ENCODE data around the gene COL9A3.

Gene COL9A3

DNA sequence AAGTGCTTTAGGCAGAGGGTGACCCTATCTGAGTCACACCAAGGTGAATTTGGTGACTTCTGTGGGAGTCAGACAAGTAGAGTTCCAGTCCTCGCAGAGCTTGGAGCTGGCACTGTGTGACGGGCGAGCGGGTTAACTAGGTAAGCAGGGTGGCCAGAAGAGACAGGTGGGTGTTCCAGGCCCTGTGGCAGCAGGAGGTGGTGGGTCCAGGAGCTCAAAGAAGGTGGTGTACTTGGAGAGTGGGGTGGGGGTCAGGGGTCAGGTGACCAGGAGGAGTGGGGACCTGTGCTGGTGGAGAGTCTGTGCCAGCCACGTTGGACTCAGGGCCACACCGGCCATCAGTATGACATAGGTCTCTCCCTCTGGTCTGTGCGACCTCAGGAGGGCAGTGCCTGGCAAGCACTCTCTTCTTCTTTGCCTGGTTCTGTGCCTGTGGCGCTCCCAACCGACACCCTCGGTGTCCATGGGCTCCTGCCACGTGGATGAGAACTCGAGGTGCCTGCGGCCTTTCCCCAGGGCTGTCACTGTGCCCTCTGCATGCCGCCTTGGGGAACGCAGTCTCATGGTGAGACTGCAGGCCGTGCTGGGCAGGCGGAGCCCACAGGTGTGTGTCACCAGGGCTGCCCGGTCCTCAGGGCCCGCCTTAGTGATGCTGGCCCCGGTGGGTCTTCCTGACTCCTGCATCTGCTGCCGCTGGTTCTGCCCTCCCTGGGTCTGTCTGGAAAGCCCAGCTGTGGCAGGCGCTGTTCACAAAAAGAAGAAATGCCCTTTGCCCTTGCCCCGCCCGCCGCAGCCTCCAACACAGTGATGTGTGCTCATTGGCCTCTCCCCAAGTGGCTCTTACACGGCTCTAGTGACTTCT, 18.9 kb upstream of the COL9A3 start:
- DNase-seq, result no peak

DNA sequence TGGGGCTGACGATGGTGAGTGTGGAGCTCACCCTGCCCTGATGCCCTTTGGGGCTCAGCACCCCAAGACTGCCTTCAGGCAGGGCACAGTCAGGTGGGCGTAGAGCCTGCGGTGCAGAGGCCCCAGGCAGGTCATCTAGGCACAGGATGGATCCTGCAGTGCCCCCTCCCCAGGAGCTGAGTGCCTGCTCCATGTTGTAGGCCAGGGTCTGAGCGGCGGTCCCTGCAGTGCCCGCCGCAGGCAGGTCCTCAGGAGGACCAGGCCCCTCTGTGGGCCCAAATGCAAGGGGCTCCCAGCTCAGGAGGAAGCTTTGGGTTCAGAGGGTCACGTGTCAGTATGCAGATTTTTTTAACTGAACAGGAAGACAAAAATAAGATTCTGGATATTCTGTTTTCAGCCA, 17.8 kb upstream of the COL9A3 start:
- DNase-seq, result no peak

DNA sequence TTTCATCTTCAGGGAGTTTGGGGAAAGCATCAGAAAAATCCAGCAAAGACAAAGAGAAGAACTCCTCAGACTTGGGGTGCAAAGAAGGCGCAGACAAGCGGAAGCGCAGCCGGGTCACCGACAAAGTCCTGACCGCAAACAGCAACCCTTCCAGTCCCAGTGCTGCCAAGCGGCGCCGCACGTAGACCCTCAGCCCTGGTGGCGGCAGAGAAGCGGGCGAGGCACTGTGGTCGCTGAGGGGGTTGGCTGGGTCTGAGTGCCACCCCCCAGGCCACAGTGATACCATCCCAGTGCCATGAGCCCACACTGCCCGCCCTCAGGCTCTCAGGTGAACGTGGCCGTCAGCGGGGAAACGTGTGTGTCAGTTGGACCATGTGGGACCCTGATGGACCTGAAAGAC, 17.4 kb upstream of the COL9A3 start:
- no peak for DNase-seq

DNA sequence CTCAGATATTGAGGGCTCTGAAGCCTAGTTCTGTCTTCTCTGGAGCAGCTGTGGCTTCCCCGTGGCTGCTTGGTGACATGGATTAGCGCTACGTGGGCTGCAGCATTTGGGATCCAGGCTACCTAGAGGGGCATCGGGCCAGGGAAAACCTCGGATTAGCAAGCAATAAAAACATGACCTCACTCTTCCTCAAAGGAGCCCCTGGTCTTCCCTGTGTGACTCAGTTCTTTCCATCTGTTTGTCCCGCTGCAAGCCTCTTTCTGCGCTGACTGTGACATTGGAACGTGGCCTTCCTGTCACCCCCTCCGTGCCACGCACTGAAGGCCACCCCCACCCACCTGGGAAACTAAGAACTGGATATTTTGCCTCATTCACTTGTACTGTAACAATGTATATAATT, 17.0 kb upstream of the COL9A3 start:
- DNase-seq, result no peak

DNA sequence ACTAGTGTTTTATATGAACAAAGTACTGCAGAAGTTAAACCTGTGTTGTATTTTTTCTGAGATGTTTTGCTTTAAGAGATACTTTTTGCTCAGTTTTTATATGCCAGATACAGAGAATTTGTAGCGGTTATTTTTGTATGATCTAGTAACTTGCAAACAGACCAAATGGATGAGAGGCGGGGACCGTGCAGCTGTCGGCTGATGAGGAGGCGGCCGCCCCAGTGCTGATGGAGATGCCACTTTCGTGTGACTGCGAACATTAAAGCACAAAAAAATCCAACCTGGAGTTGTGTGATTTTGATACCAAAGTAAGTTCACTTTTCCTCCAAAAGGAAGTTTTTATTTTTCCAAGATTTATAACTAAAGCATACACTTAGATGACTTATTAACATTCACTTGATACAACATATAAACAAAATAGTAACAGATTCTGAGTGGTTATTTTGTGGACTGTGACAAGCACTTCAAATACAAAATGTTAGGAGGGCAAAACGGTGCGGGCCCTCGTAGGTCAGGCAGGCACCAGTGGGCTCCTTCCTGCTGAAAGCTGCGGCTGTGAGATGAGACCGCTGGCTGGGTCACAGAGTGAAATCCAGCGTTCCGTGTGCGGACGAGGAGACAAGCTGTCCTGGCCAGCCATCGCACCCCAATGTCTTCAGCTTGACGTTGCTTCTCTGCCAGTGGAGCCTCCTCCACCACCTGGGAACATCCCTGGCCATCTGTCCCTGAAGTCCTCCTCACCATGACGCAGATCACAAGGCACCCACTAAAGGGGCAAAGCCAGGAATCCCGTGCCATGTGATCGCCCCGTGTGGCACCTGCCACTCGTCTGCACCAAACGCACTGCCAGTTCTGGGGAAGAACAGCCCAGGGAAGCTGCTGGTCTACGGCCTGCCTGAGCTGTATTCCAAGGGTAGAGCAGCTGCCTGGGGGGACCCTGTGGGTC, 16.3 kb upstream of the COL9A3 start:
- DNase-seq, result no peak

DNA sequence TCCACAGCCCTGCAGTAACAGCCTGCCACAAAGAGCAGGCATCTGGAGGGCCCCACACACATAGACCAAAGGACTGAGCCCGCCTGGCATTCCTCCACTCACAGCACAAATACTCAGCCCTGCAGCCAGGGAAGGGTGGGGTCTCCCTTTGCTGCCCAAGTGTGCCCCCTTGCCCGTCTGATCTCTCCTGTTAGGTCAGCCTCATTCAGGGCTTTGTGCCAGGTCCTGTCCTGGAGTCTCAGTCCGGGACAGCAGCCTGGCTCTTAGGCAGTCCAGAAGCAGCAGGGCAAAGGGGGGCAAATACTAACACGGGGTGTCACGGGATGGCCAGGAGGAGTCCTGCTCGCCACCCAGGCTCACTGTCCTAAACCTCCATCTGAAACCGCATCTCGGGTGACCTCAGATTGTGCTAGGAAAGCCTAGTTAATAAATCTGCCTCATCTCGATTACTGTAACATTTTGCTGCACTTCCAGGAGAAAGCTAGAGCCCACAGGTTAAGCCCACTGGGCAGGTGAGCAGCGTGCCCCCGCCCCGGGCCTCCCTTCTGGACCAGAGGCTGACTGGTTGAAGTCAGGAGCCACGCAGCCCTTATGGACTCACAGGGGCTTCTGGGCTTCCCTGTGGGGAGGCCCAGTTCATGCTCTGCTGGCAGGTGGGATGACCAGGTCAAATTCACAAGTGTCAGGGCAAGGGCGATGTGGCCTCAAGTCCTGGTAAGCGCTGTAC, 15.4 kb upstream of the COL9A3 start:
- DNase-seq, result no peak

- DNase-seq, result no peak
Observed at GRCh38 chr20:62802026-62802712, 14.7 kb upstream of the COL9A3 start.

GRCh38 chr20:62804021-62804626, 12.7 kb upstream of the COL9A3 start:
- no peak for DNase-seq

DNA sequence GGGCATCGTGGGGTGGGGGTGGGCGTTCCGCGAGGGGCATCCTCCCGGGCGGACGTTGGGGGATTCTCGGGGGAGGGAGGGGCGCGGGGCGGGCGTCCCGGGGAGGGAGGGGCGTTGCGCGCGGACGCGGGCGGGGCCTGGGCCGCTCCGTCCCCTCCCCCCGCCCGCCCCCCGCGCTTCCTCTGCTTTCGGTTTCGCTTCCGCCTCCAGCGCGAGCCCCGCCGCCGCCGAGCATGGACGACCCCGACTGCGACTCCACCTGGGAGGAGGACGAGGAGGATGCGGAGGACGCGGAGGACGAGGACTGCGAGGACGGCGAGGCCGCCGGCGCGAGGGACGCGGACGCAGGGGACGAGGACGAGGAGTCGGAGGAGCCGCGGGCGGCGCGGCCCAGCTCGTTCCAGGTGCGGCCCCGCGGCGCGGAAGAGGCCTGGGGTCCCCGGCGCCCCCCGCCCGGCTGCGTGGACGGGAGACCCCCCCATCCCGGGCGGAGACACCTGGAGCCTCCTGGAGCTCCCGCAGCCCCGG, 12.2 kb upstream of the COL9A3 start, which contains the start of gene OGFR:
Gene OGFR (plus strand): TSS at position 209 of the 528 bp plus-strand sequence. CDS start 25 bp downstream, at position 234.
- peak; percentile 64 for DNase-seq

GRCh38 chr20:62805155-62805710, 11.6 kb upstream of the COL9A3 start:
- no peak for DNase-seq

- DNase-seq, result no peak
Observed at GRCh38 chr20:62805711-62806382, 11.0 kb upstream of the COL9A3 start.

- no peak for DNase-seq
Observed at GRCh38 chr20:62806383-62807050, 10.3 kb upstream of the COL9A3 start.

- DNase-seq, result no peak
Observed at GRCh38 chr20:62807444-62808210, 9.2 kb upstream of the COL9A3 start.

DNA sequence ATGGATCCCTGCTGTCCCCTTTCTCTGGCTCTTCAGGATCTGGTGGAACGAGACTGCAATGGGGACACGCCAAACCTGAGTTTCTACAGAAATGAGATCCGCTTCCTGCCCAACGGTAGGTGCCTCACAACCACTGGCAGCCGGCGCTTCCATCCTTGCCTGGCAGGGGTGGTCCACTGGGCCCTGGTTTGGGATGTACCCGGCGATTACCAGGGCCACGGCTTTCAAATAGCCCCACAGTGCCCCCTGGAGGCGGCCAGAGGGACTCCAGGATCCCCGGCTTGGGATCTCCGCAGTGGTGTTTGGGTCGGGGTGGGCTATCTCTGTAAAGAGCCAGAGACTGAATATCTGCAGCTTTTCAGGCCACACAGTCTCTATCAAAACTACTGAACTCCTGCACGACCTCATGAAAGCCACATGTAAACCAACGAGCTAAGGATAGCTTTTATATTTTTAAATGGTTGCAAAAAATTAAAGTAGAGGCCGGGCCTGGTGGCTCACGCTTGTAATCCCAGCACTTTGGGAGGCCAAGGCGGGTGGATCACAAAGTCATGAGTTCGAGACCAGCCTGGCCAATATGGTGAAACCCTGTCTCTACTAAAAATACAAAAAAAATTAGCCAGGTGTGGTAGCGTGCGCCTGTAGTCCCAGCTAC, 8.5 kb upstream of the COL9A3 start:
- peak; percentile 62 for DNase-seq

DNA sequence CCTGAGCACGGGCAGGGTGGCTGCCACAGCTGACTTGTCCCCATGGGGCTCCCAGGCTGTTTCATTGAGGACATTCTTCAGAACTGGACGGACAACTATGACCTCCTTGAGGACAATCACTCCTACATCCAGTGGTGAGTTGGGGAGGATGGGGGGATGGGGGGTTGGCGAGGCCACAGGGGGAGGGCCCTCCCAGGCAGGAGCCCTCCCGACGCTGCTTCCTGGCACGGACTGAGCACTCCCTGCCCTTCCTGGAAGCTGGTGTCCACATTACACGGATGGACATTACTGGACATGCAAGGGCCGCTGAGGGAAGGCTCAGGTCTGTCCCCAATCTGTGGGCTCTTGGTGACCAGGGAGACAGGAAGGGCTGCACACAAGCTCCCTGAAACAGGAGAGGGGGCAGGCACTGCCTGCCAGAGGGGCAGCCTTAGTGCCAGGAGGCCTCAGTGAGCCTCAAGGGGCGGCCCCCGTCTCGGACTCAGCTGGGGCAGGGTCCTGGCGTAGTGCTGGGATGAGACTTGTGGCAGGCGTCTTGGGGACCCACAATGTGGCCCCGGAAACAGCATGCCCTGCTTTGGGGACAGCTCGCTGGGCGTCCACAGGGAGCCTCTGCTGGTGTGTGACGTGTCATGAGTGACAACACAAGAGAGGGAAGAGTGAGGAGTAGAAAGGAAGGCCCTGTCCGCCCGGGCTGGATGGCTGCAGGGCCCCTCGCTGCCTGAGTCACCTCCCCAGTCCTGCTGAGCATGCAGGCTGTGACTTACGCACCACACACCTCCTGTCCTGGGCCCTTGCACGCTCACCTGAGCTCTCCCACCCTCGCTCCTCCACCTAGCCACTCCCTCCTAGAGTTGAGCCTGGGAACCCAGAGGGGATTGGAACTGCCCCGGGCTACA, 7.1 kb upstream of the COL9A3 start:
- no peak for DNase-seq

- no peak for DNase-seq
Observed at GRCh38 chr20:62811320-62811719, 5.5 kb upstream of the COL9A3 start.

- DNase-seq, result no peak
Observed at GRCh38 chr20:62811720-62812119, 5.1 kb upstream of the COL9A3 start.

Data from activated CD4-positive, alpha-beta T cell treated with anti-CD3 and anti-CD28 coated beads for 1 hour (primary cell).